GM12801 (cell line): ENCODE data around the gene GPRIN1.

ENCODE experiments used
- CTCF ChIP-seq: IDR thresholded peaks from one replicate; pipeline ENCODE4 v1.5.1; 2011; ENCODE audit warnings: control low read depth; ENCODE audit not compliant: insufficient read length; ENCODE audit errors: extremely low read depth

Gene GPRIN1

GRCh38 chr5:176592573-176592972 lies 17.4 kb downstream of the GPRIN1 start:
- TF ChIP-seq CTCF, result no peak

- TF ChIP-seq CTCF, result no peak
Measured at GRCh38 chr5:176590035-176590717, 19.8 kb downstream of the GPRIN1 start.

- no peak for TF ChIP-seq CTCF
Measured at GRCh38 chr5:176589039-176589769, 20.8 kb downstream of the GPRIN1 start.

- TF ChIP-seq CTCF, result no peak
Measured at GRCh38 chr5:176588297-176588696, 21.7 kb downstream of the GPRIN1 start.

GRCh38 chr5:176587398-176587797 lies 22.6 kb downstream of the GPRIN1 start:
- no peak for TF ChIP-seq CTCF

- no peak for TF ChIP-seq CTCF
Measured at GRCh38 chr5:176583076-176583475, 26.9 kb downstream of the GPRIN1 start.

GRCh38 chr5:176581361-176581760 lies 28.6 kb downstream of the GPRIN1 start:
- no peak for TF ChIP-seq CTCF
